ENCODE data around the gene ACTG2.
"Not testable (repeated sequence)": the region's sequence is repeated elsewhere in the genome, so short reads cannot be mapped to it uniquely, and the experiment has no call there.

Gene ACTG2

GRCh38 chr2:73937899-73938298 is 45.1 kb downstream of the ACTG2 start:
- no peak for DNase-seq

GRCh38 chr2:73938718-73939352 is 46.0 kb downstream of the ACTG2 start:
- DNase-seq: no peak

DNA sequence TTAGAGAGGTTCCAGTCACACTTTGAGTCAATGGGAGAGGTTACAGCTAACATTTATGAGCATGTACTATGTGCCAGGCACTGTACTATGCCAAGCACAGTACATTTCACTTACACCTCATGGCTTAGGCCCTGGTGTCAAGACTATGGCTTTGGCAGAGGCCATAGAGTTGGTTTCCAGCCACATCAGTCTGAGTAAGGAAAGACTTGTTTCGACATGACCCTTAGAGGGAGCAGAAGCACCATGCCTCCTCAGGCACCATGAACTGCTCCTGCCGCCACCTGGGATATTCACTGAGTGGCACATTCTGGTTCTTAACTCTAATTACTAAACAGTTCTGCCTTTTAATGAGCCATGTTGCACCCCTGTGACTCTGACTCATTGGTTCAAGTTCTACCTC is 46.6 kb downstream of the ACTG2 start:
- DNase-seq: peak; percentile 60

GRCh38 chr2:73940066-73940465 is 47.3 kb downstream of the ACTG2 start:
- not testable (repeated sequence) for DNase-seq

- DNase-seq: no peak
These were observed 49.9 kb downstream of the ACTG2 start for GRCh38 chr2:73942664-73943063.

- peak; percentile 65 for DNase-seq
These were observed 51.9 kb downstream of the ACTG2 start for GRCh38 chr2:73944714-73945113.

DNA sequence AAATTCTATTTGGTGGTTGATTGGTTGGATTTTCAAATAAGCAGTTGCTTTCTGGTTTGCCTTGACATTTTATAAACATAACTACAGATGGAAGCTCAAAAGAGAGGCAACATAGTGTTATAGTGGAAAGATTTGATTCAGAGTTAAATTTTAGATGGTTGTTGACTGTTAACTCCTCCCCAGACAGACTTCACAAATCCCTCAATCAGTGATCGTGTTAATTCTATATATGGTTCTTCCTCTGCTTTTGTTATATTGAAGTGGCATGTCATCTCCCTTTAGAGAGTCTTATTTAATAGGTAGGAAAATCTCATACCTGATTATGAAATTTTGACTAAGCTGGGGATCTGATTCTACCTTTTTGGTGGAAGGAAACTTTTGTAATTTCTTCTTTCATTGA is 53.4 kb downstream of the ACTG2 start:
- no peak for DNase-seq

DNA sequence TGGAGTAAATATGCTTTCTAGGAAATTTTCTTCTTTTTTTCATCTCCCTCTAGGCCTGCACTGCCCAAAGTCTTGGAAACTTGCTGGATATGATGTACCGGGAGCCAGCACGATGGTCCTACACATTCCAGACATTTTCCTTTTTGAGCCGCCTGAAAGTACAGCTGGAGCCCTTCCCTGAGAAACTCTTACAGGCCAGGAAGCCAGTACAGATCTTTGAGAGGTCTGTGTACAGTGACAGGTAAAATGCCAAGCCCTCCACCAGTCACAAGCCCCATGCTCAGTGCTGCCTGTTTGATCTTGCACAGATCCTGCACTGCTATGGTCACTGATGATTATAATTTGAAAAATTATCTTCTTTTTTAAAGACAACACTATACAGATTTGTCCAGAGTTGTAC is 53.9 kb downstream of the ACTG2 start:
- no peak for DNase-seq

GRCh38 chr2:73947412-73948018 is 54.7 kb downstream of the ACTG2 start:
- DNase-seq: no peak

- DNase-seq: no peak
These were observed 57.0 kb downstream of the ACTG2 start for GRCh38 chr2:73949802-73950201.

GRCh38 chr2:73952499-73953446 is 60.0 kb downstream of the ACTG2 start:
- DNase-seq: no peak

GRCh38 chr2:73956218-73956865 is 63.5 kb downstream of the ACTG2 start:
- no peak for DNase-seq

DNA sequence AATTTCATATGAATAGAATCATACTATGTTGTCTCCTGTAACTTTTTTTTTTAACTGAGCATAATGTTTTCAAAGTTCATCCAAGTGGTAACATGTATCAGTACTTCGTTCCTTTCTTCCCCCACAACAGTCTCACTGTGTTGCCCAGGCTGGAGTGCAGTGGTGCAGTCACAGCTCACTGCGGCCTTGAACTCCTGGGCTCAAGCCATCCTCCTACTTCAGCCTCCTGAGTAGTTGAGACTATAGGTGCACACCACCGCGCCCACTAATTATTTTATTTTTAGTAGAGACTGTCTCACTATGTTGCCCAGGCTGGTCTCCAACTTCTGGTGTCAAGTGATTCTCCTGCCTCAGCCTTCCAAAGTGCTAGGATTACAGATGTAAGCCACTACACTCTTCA is 68.5 kb downstream of the ACTG2 start:
- DNase-seq: no peak

DNA sequence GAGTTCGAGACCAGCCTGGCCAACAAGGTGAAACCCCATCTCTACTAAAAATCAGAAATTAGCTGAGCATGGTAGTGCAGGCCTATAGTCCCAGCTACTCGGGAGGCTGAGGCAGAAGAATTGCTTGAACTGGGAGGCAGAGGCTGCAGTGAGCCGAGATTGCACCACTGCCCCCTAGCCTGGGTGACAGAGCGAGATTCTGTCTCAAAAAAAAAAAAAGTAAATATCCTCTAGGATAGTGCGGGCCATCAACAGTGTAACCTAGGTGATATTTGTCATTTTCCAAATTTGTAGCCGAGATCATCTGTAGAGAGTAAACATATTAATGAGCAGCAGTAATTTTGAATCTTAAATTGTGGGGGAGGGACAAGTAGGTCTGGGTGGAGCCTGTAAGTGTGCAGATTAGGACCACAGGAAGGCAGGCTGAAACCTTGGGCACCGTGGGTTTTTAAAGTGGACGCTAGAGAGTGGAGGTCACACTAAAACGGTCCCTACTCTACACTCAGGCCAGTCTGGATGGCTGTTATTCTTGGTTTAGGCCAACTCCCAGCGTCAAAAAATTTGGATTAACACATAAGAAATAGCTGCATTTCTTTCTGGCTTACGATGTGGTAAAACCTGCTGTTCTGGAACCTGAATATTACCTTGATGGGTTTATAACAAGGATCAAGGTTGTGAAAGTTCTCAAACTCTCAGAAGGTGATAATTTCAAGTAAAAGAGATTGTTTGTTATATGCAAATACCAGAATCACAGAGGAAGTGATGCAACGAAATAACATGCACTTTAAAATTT is 69.2 kb downstream of the ACTG2 start:
- no peak for DNase-seq

GRCh38 chr2:73962798-73963197 is 70.0 kb downstream of the ACTG2 start:
- no peak for DNase-seq

GRCh38 chr2:73963385-73964120 is 70.7 kb downstream of the ACTG2 start:
- DNase-seq: peak; percentile 71

- DNase-seq: no peak
These were observed 71.4 kb downstream of the ACTG2 start for GRCh38 chr2:73964223-73964622.

DNA sequence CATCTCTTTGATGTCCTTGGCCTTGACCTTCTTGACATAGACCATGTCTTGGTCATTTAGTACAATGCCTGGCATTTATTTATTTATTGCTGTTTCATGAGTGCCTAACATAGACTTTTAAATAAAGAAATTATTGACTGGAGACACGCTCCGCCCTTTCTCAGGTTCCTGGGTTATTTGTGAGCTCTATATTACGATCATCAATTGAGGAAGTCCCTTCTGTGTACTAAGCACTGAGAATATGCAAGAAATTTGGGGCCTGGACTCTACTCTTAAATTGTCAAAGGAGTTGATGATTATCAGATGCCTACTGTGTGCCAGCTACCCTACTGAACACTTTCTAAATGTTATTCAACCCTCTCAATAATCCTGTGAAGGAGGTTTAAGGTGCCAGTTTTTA is 72.2 kb downstream of the ACTG2 start:
- no peak for DNase-seq

DNA sequence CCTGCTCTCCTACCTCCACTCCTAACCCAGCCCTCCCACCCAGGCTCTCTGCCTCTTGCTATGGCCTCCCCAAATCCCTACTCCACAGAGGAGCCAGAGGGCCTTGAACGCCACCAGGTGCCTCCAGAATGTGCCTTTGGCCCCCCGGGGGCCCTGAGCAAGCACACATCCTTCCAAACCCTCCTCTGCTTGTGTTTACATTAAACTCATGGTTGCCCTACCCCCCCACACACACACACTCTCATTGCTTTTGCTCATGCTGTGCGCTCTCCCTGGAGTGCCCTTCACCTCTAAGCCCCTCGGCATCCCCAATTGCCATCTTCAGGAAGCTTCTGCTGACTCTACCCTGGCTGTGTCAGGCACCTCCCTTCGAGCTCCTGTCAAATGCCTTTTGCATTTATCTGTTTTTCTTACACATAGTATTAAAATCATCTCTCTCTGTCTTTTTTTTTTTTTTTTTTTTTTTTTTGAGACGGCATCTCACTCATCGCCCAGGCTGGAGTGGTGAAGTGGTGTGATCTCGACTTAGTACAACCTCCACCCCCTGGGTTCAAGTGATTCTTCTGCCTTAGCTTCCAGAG is 75.6 kb downstream of the ACTG2 start:
- no peak for DNase-seq

DNA sequence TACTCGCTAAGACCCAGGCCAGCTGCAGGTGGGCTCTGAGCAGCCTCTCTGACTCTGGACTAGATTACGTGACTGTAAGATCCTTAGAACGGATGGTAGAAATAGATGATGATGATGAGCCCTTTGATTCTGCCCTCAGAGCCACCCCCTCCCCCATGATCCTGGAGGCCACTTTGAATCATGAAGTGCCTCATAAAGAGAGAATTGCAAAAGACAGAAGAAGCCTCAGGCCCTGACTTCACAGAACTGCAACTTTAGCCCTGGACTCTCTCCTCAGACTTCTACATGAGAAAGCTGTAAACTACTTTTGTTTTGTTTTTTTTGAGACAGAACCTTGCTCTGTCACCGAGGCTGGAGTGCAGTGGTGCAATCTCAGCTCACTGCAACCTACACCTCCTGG is 76.5 kb downstream of the ACTG2 start:
- DNase-seq: no peak
